ENCODE measurements around the gene GNL3L. TPM values are rescaled to one million over a fixed set of nuclear protein-coding genes. Genes with fewer than 3 reads are reported as not detected.
"Not testable (repeated sequence)": the region's sequence is repeated elsewhere in the genome, so short reads cannot be mapped to it uniquely, and the experiment has no call there.

Gene GNL3L
- total and polyA plus RNA-seq, 2 experiments from 2014 or later, result 10.3 to 31.5 TPM

- WGBS (ENCODE audit: low lambda C conversion rate, missing lambda C conversion rate), result 84% methylated on average over 1 of the region's 1 CpG
- no peaks in the 10 kb centered on the region for H3K9me2 ChIP-seq (replicated peaks; ENCODE audit: insufficient read depth)
- no peaks in the 10 kb centered on the region for H3K36me3 ChIP-seq (replicated peaks; ENCODE audit: insufficient read depth, low read depth)
- no peak for DNase-seq (ENCODE audit: low spot score)
- no peak overlapping the region for H3K4me2 ChIP-seq
- H3K79me2 ChIP-seq, result no peaks in the 10 kb centered on the region
- no peaks in the 10 kb centered on the region for H3K27me3 ChIP-seq
- no peak overlapping the region for H3K27ac ChIP-seq
- H2AFZ ChIP-seq, result no peak overlapping the region
- no peaks in the 10 kb centered on the region for H3K4me1 ChIP-seq (ENCODE audit: insufficient read depth)
- H3K9me3 ChIP-seq (ENCODE audit: low read depth), result no peaks in the 10 kb centered on the region
- TF ChIP-seq EZH2 (IDR thresholded peaks at IDR 0.05; ENCODE audit: borderline replicate concordance), result no peak
- no peak for TF ChIP-seq CTCF (IDR thresholded peaks at IDR 0.05; ENCODE audit: poor library complexity)
- no peak for TF ChIP-seq EZH2phosphoT487 (IDR thresholded peaks at IDR 0.05; ENCODE audit: low read depth, severe bottlenecking, unreplicated experiment)
- H3K4me3 ChIP-seq, result no peak overlapping the region
- no peaks in the 10 kb centered on the region for H4K20me1 ChIP-seq (ENCODE audit: insufficient read depth, poor library complexity, severe bottlenecking)
Measured at GRCh38 chrX:54561622-54562021, 31.6 kb downstream of the GNL3L start.

- H3K27me3 ChIP-seq, result no peaks in the 10 kb centered on the region
- H3K4me3 ChIP-seq, result no peak overlapping the region
- no peaks in the 10 kb centered on the region for H4K20me1 ChIP-seq (ENCODE audit: insufficient read depth, poor library complexity, severe bottlenecking)
- H3K36me3 ChIP-seq (replicated peaks; ENCODE audit: insufficient read depth, low read depth), result no peaks in the 10 kb centered on the region
- no peaks in the 10 kb centered on the region for H3K79me2 ChIP-seq
- no peaks in the 10 kb centered on the region for H3K9me3 ChIP-seq (ENCODE audit: low read depth)
- H3K9me2 ChIP-seq (replicated peaks; ENCODE audit: insufficient read depth), result no peaks in the 10 kb centered on the region
- H3K4me2 ChIP-seq, result no peak overlapping the region
- H3K4me1 ChIP-seq (ENCODE audit: insufficient read depth), result no peaks in the 10 kb centered on the region
- DNase-seq (ENCODE audit: low spot score), result no peak
- no peak overlapping the region for H2AFZ ChIP-seq
- no peak for TF ChIP-seq EZH2 (IDR thresholded peaks at IDR 0.05; ENCODE audit: borderline replicate concordance)
- TF ChIP-seq EZH2phosphoT487 (IDR thresholded peaks at IDR 0.05; ENCODE audit: low read depth, severe bottlenecking, unreplicated experiment), result no peak
- 90% methylated on average over 5 of the region's 5 CpGs for WGBS (ENCODE audit: low lambda C conversion rate, missing lambda C conversion rate)
- H3K27ac ChIP-seq, result no peak overlapping the region
Measured at GRCh38 chrX:54564936-54565335, 34.9 kb downstream of the GNL3L start.

- no peak overlapping the region for H3K4me2 ChIP-seq
- H3K79me2 ChIP-seq, result no peaks in the 10 kb centered on the region
- no peak for DNase-seq (ENCODE audit: low spot score)
- H3K9me3 ChIP-seq (ENCODE audit: low read depth), result peaks cover 3% of the 10 kb centered on the region
- no peak overlapping the region for H3K27ac ChIP-seq
- H3K36me3 ChIP-seq (replicated peaks; ENCODE audit: insufficient read depth, low read depth), result no peaks in the 10 kb centered on the region
- H4K20me1 ChIP-seq (ENCODE audit: insufficient read depth, poor library complexity, severe bottlenecking), result no peaks in the 10 kb centered on the region
- TF ChIP-seq EZH2phosphoT487 (IDR thresholded peaks at IDR 0.05; ENCODE audit: low read depth, severe bottlenecking, unreplicated experiment) (no peak), CTCF (IDR thresholded peaks at IDR 0.05; ENCODE audit: poor library complexity) (no peak), EZH2 (IDR thresholded peaks at IDR 0.05; ENCODE audit: borderline replicate concordance) (no peak)
- no peaks in the 10 kb centered on the region for H3K27me3 ChIP-seq
- no peaks in the 10 kb centered on the region for H3K4me1 ChIP-seq (ENCODE audit: insufficient read depth)
- no peaks in the 10 kb centered on the region for H3K9me2 ChIP-seq (replicated peaks; ENCODE audit: insufficient read depth)
- no peak overlapping the region for H3K4me3 ChIP-seq
- no peak overlapping the region for H2AFZ ChIP-seq
Measured at GRCh38 chrX:54570332-54570731, 40.3 kb downstream of the GNL3L start.

- not testable (repeated sequence) for H3K79me2 ChIP-seq
Measured at GRCh38 chrX:54572641-54573040, 42.6 kb downstream of the GNL3L start.

More at GRCh38 chrX:54572641-54573040, 42.6 kb downstream of the GNL3L start:
- H3K9me3 ChIP-seq (ENCODE audit: low read depth); H3K9me2 ChIP-seq (replicated peaks; ENCODE audit: insufficient read depth); H2AFZ ChIP-seq; DNase-seq (ENCODE audit: low spot score); H3K36me3 ChIP-seq (replicated peaks; ENCODE audit: insufficient read depth, low read depth); H3K27ac ChIP-seq; H4K20me1 ChIP-seq (ENCODE audit: insufficient read depth, poor library complexity, severe bottlenecking); H3K4me3 ChIP-seq; H3K4me1 ChIP-seq (ENCODE audit: insufficient read depth); H3K27me3 ChIP-seq; H3K4me2 ChIP-seq: not testable (repeated sequence)
- 98% methylated on average over 9 of the region's 31 CpGs for WGBS (ENCODE audit: low lambda C conversion rate, missing lambda C conversion rate)

Data from hepatocyte (in vitro differentiated cells).